IPS-20b (cell line): ENCODE data around the gene TRABD.
"Not testable (repeated sequence)": the region's sequence is repeated elsewhere in the genome, so short reads cannot be mapped to it uniquely, and the experiment has no call there.

Experiments
- H3K27ac ChIP-seq: one replicate; pipeline ENCODE4 v1.5.1; 2013; ENCODE audit warnings: low read length
- H3K27me3 ChIP-seq: 2 replicates; pipeline ENCODE4 v1.6.1; 2013; ENCODE audit warnings: mild to moderate bottlenecking, low read length, inconsistent platforms; ENCODE audit not compliant: insufficient read depth
- H3K36me3 ChIP-seq: 2 replicates; pipeline ENCODE4 v1.6.1; 2013; ENCODE audit warnings: low read depth, mild to moderate bottlenecking, inconsistent platforms, low read length, moderate library complexity; ENCODE audit not compliant: insufficient read depth
- H3K4me1 ChIP-seq: 2 replicates; pipeline ENCODE4 v1.6.1; 2013; ENCODE audit warnings: mild to moderate bottlenecking, control low read depth, inconsistent platforms, low read length, moderate library complexity; ENCODE audit not compliant: insufficient read depth
- H3K4me3 ChIP-seq: 2 replicates; pipeline ENCODE4 v1.5.1; 2013; ENCODE audit warnings: mild to moderate bottlenecking, low read length, inconsistent platforms
- H3K9ac ChIP-seq: 2 replicates; pipeline ENCODE4 v1.6.1; 2013; ENCODE audit warnings: low read depth, mild to moderate bottlenecking, inconsistent platforms, low read length, moderate library complexity
- H3K9me3 ChIP-seq: 2 replicates; pipeline ENCODE4 v1.6.1; 2013; ENCODE audit warnings: mild to moderate bottlenecking, low read depth, low read length, inconsistent platforms; ENCODE audit not compliant: insufficient read depth

The TRABD gene

DNA sequence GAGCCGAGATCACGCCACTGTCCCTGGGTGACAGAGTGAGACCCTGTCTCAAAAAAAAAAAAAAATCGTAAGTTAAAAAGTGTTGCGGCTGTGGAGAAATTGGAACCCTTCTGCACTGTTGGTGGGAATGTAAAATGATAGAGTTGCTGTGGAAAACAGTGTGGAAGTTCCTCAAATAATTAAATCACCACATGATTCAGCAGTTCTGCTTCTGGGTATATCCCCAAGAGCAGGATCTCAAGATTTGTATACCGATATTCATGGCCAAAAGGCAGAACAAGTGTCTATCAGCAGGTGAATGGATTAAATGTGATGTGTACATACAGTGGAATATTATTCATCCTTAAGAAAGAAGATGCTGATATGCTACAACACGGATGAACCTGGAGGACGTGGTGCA is 18.9 kb downstream of the TRABD start:
- no peak overlapping the region for H3K9ac ChIP-seq
- no peaks in the 10 kb centered on the region for H3K4me1 ChIP-seq
- no peaks in the 10 kb centered on the region for H3K9me3 ChIP-seq
- no peak overlapping the region for H3K27ac ChIP-seq
- H3K27me3 ChIP-seq: peaks cover 7% of the 10 kb centered on the region; the same call in 1 of the 2 replicates
- no peak overlapping the region for H3K4me3 ChIP-seq
- H3K36me3 ChIP-seq: peaks cover 23% of the 10 kb centered on the region; the same call in 1 of the 2 replicates

DNA sequence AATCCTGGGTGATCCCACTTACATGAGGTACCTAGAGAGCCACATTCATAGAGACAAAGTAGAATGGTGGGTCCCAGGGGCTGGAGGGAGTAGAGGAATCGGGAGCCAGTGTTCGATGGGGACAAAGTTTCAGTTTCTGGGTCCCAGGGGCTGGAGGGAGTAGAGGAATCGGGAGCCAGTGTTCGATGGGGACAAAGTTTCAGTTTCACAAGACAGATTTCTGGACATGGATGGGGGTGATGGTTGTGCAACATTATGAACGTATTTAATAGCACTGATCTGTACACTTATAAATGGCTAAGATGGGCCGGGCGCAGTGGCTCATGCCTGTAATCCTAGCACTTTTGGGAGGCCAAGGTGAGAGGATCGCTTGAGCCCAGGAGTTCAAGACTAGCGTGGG is 19.3 kb downstream of the TRABD start:
- H3K4me3 ChIP-seq, H3K27me3 ChIP-seq, H3K4me1 ChIP-seq, H3K9me3 ChIP-seq, H3K27ac ChIP-seq, H3K9ac ChIP-seq: not testable (repeated sequence)
- peaks cover 23% of the 10 kb centered on the region; the same call in 1 of the 2 replicates for H3K36me3 ChIP-seq

DNA sequence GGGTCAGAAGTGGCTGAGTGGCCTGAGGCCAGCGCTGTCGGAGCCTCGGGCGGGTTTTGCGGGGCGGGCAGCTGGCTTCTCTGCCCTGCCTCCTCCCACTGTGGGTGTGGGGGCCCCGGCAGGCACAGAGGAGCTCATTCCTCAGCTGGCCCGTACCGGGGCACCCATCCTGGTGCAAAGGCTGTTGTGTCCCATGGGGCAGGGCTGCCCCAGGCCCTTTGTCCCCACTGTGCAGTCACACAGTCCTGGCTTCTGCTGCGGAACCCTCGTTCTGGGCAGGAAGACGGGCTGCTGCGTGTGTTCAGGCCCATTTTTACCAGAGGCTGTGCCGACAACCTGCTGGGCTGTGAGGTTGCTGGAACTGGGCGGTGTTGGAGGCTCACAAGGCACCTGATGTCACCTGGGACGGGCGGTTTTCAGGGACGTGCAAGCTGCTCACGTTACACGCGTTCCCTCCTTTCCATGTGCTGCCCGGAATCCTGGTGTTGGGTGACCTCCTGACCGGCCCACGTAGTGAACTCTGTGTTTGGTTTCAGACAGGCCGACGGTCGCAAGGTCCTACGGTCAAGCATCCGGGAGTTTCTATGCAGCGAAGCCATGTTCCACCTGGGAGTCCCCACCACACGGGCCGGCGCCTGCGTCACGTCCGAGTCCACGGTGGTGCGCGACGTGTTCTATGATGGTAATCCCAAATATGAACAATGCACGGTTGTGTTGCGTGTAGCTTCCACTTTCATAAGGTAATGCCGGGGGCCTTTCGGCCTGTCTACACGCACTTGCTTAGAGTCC is 20.3 kb downstream of the TRABD start:
- Histone ChIP-seq H3K4me3 (no peak overlapping the region), H3K27ac (no peak overlapping the region), H3K4me1 (no peaks in the 10 kb centered on the region), H3K9me3 (no peaks in the 10 kb centered on the region), H3K27me3 (peaks cover 7% of the 10 kb centered on the region; the same call in 1 of the 2 replicates), H3K36me3 (peaks cover 29% of the 10 kb centered on the region), H3K9ac (no peak overlapping the region)

DNA sequence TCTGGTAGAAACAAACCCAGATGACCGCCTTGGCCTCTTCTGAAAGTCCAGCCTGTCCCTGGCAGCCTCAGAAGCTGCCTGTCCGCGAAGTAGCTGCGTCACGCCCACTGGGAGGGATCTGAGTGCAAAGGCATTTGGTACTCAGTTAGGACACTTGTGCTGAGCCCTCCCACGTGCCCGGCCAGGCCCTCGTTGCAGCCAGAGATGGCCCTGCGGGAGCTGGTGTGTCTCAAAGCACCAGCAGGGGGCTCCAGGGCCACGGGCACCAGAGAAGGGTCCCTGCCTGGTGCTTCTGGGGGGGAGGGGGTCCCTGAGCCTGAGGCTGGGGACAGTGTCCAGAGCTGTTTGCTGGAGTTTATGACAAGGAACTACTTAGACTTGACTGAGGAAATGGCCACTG is 20.9 kb downstream of the TRABD start:
- no peak overlapping the region for H3K9ac ChIP-seq
- H3K4me3 ChIP-seq: no peak overlapping the region
- no peaks in the 10 kb centered on the region for H3K9me3 ChIP-seq
- H3K36me3 ChIP-seq: peaks cover 35% of the 10 kb centered on the region
- no peaks in the 10 kb centered on the region for H3K4me1 ChIP-seq
- H3K27me3 ChIP-seq: peaks cover 6% of the 10 kb centered on the region; the same call in 1 of the 2 replicates
- no peak overlapping the region for H3K27ac ChIP-seq

DNA sequence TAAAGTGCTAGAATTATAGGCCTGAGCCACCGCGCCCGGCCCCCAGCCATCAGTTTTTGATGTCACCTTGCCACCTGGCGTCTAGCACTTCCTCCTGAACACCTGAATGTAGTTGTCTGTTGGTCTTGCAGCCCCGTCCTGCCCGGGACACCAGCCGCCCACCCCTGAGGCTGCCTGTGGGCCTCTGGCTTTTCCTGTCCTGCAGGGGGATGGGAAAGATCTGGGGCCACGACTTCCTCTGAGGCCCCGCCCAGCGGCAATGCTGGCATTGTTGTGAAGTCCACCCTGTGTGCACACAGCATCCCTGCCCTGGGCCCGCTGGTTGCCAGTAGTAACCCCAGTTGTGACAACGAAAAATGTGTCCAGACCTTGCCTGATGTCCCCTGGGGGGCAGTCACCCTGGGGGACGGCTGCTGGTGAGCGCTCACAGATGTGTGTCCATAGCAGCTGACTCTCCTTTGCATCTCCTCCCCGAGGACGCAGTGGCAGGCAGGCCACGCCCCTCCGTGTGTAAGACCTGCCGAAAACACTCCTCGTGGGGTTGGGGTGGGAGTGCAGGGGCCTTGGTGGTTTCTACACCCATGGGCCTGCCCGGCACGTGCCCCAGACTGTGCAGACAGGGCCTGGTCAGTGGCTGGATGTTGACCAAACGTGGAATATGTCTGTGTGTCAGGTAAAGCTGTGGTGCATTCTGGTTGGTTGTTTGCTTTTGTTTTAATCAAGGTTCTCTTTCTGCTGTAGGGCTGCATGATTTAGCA is 21.8 kb downstream of the TRABD start:
- Histone ChIP-seq H3K27me3 (no peaks in the 10 kb centered on the region), H3K4me3 (no peak overlapping the region), H3K9ac (no peak overlapping the region), H3K9me3 (peaks cover 6% of the 10 kb centered on the region; the same call in 1 of the 2 replicates), H3K36me3 (peaks cover 43% of the 10 kb centered on the region), H3K27ac (no peak overlapping the region), H3K4me1 (no peaks in the 10 kb centered on the region)

DNA sequence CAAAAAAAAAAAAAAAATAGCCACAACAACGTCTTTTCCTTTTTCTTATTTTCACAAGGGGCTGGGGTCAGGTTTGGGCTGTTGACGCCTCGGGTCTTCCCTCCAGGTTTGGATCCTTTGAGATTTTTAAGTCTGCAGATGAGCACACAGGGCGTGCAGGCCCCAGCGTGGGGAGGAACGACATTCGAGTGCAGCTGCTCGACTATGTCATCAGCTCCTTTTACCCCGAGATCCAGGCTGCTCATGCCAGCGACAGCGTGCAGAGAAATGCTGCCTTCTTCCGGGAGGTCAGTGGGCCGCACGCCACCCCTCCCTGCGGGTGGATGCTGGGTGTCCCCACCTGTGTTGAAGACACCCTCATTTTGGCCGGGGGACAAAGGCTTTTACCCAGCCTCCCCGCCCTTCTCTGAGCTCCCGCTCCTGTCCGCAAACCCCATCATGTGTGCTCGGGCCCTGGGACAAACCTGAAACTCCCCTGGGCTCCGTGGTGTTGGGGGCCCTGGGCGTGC is 22.8 kb downstream of the TRABD start:
- no peak overlapping the region for H3K4me3 ChIP-seq
- H3K36me3 ChIP-seq: peaks cover 44% of the 10 kb centered on the region
- no peaks in the 10 kb centered on the region for H3K4me1 ChIP-seq
- peaks cover 6% of the 10 kb centered on the region; the same call in 1 of the 2 replicates for H3K9me3 ChIP-seq
- no peaks in the 10 kb centered on the region for H3K27me3 ChIP-seq
- H3K27ac ChIP-seq: no peak overlapping the region
- no peak overlapping the region for H3K9ac ChIP-seq

DNA sequence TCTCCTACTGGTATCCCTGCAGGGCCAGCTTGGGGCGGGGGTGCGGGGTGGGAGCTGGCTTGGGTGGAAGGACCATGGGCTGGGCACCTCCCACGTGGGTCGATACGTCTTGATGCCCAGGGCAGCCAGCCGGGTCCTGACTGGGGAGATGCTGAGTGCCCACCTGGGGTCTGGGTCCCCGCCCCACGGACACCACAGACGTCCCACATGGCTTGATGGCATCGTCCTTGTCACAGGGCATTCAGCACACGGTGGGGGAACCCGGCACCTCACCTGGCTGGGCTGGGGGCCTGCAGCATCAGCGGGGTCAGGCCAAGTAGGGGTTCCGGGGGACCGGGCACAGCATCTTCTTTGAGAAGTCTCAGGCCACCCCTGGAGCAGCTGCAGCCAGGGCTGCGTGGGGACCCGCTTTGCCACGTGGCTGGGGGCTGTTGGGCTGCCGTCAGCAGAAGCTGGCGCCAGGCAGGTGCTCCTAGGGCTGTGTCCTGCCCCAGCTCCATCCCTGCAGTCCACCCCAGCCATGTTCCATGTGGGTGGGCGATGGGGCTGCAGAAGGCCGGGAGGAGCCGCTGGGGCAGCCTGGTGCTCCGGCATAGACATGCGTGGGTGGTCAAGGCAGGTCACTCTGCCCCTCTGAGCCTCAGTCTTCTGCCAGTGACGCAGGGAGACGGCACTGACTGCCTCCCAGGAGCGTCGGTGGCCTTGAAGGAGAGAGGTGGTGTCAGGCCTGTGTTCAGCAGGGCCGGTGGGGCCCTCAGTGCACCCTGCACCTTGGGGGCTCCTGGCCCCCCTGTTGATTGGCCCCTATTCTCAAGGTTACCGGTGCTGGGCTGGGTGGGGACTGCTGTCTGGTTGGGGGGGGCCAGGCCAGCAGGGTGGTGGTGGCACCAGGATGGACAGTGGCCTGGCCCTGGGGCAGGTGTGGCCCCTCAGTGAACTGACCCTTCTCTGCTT is 23.5 kb downstream of the TRABD start:
- H3K27me3 ChIP-seq: no peaks in the 10 kb centered on the region
- H3K9ac ChIP-seq: no peak overlapping the region
- no peak overlapping the region for H3K4me3 ChIP-seq
- H3K36me3 ChIP-seq: peaks cover 42% of the 10 kb centered on the region
- H3K4me1 ChIP-seq: no peaks in the 10 kb centered on the region
- no peak overlapping the region for H3K27ac ChIP-seq
- H3K9me3 ChIP-seq: peaks cover 6% of the 10 kb centered on the region; the same call in 1 of the 2 replicates

DNA sequence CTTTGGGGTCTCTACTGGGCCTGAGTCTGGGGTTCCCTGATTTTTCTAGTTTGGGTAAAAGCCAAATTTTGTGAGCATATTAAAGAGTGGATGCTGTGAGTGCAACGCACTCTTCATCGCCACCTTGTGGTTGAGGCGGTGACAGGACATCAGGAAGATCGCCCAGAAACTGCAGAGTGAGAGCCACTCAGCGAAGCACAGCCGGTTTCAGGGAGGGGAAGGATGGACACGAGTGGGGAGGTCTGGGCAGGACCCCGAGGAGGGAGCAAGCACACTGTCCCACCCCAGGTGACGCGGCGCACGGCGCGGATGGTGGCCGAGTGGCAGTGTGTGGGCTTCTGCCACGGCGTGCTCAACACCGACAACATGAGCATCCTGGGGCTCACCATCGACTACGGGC is 24.2 kb downstream of the TRABD start:
- H3K36me3 ChIP-seq: peaks cover 46% of the 10 kb centered on the region
- H3K4me1 ChIP-seq: no peaks in the 10 kb centered on the region
- H3K4me3 ChIP-seq: no peak overlapping the region
- peaks cover 6% of the 10 kb centered on the region; the same call in 1 of the 2 replicates for H3K9me3 ChIP-seq
- no peak overlapping the region for H3K9ac ChIP-seq
- H3K27me3 ChIP-seq: no peaks in the 10 kb centered on the region
- no peak overlapping the region for H3K27ac ChIP-seq

DNA sequence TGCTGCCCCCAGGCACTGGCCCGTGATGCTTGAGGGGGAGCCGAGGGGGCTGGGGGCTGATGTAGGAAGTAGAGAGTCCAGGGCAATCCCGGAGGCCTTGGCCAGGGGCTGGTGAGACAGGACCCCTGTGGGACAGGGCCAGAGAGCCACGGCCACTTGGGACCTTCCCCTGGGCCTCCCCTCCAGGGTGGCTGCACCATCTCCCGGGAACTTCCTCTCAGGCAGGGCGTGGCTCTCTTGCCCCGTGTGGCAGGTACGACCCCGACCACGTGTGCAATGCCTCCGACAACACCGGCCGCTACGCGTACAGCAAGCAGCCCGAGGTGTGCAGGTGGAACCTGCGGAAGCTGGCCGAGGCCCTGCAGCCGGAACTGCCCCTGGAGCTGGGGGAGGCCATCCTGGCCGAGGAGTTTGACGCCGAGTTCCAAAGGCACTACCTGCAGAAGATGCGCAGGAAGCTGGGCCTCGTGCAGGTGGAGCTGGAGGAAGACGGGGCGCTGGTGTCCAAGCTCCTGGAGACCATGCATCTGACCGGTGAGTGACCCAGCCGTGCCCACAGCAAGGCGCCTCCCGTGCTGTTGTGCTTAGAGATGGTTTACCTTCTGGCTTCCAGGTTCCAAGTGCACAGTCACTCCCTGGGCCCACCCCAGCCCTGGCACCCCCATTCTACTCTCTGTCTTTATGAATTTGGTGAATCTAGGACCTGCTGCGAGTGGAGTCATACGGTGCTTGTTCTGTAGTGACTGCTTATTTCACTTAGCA is 24.8 kb downstream of the TRABD start:
- Histone ChIP-seq H3K4me3 (no peak overlapping the region), H3K36me3 (peaks cover 51% of the 10 kb centered on the region), H3K4me1 (no peaks in the 10 kb centered on the region), H3K27me3 (no peaks in the 10 kb centered on the region), H3K9ac (no peak overlapping the region), H3K9me3 (peaks cover 6% of the 10 kb centered on the region; the same call in 1 of the 2 replicates), H3K27ac (no peak overlapping the region)

DNA sequence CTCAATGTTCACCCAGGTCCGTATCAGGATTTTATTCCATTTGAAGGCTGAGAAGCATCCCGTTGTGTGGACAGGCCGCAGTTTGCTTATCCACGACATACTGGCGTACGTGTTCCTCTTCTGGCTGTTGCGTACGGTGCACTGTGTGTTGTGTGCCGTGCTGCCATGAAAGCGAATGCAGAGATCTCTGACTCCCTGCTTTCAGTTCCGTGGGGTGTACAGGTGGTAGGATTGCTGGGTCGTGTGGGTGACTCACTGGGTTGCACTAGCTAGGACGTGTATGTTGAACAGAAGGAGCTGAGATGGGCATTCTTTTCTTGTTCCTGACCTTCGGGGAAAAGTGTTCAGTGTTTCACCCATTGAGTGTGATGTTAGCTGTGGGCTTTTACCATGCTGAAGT is 25.4 kb downstream of the TRABD start:
- H3K9ac ChIP-seq: no peak overlapping the region
- no peaks in the 10 kb centered on the region for H3K4me1 ChIP-seq
- H3K4me3 ChIP-seq: no peak overlapping the region
- H3K36me3 ChIP-seq: peaks cover 54% of the 10 kb centered on the region
- no peaks in the 10 kb centered on the region for H3K27me3 ChIP-seq
- no peak overlapping the region for H3K27ac ChIP-seq
- peaks cover 6% of the 10 kb centered on the region; the same call in 1 of the 2 replicates for H3K9me3 ChIP-seq
